Endothelial cell of umbilical vein (primary cell): ENCODE results near the gene EGR1. TPM values are rescaled to one million over a fixed set of nuclear protein-coding genes. Genes with fewer than 3 reads are reported as not detected.
A peak's percentile ranks its signal among the peaks of the same experiment; 100 is the strongest.

Source experiments
- BruUV-seq: library from RNA; stranded (reverse); fragments of 400-500 nt; replicated peaks from 2 replicates; lab custom pipeline; 2021; lab: Mats Ljungman, UMichigan
- CTCF ChIA-PET: fragments of 300-600, 350-600 bp; sonication (Branson Sonifier 250); formaldehyde crosslinking; loops from one replicate; lab custom pipeline; 2021; ENCODE audit warnings: antibody characterized with exemption, inconsistent platforms; lab: Charles Lee
- POLR2A ChIA-PET: fragments of 300-600, 350-600 bp; sonication (Branson Sonifier 250); formaldehyde crosslinking; loops from one replicate; lab custom pipeline; 2021; ENCODE audit warnings: antibody characterized with exemption, inconsistent platforms; lab: Charles Lee
- DNase-seq: peaks from one replicate; pipeline ENCODE4 v3.0.0-alpha.2; 2011; ENCODE audit warnings: low read depth, low spot score
- FAIRE-seq: peaks from 2 replicates; lab custom pipeline; 2011; peaks lifted over from hg19 to GRCh38; lab: Jason Lieb, UNC
- H2AFZ ChIP-seq: 2 replicates; pipeline ENCODE4 v1.6.0; 2012; ENCODE audit warnings: low read depth, low read length, control low read depth, inconsistent platforms
- H3K27ac ChIP-seq: 2 replicates; pipeline ENCODE4 v1.5.1; 2011; ENCODE audit warnings: low read depth, mild to moderate bottlenecking, control low read depth, low read length, moderate library complexity; ENCODE audit not compliant: insufficient read depth
- H3K27me3 ChIP-seq, 2 experiments: 2 replicates each; pipeline versions ENCODE4 v1.6.0 to v1.6.1; 2011; ENCODE audit warnings: low read length in 2 of 2, mixed read lengths in 1 of 2; ENCODE audit not compliant: control insufficient read depth in 2 of 2, insufficient read depth in 2 of 2
- H3K36me3 ChIP-seq, 2 experiments: 2 replicates in 1 of 2; 3 replicates in 1 of 2; pipeline ENCODE4 v1.5.1; 2011; ENCODE audit warnings: low read length in 2 of 2, mild to moderate bottlenecking in 1 of 2, moderate library complexity in 1 of 2; ENCODE audit not compliant: control insufficient read depth in 2 of 2, insufficient read depth in 2 of 2; ENCODE audit errors: extremely low read depth in 1 of 2
- H3K4me1 ChIP-seq: 3 replicates; pipeline ENCODE4 v1.5.1; 2011; ENCODE audit warnings: mild to moderate bottlenecking, low read length; ENCODE audit not compliant: control insufficient read depth, insufficient read depth; ENCODE audit errors: extremely low read depth
- H3K4me2 ChIP-seq: 2 replicates; pipeline ENCODE4 v1.6.1; 2011; ENCODE audit warnings: low read length, control low read depth, mixed read lengths; ENCODE audit not compliant: insufficient read depth
- H3K4me3 ChIP-seq, 3 experiments: fragments of 200-600 bp in 1 of 3; sonication (generic), shearing (Covaris generic) in 1 of 3; replicated peaks in 1 of 3; 2 replicates each; pipeline ENCODE4 v1.5.1; 2011 to 2016; ENCODE audit warnings: control low read depth in 3 of 3, low read length in 3 of 3, mild to moderate bottlenecking in 2 of 3, inconsistent platforms in 1 of 3, low read depth in 1 of 3, moderate library complexity in 1 of 3; ENCODE audit not compliant: insufficient read depth in 1 of 3
- H3K79me2 ChIP-seq: 2 replicates; pipeline ENCODE4 v1.6.0; 2012; ENCODE audit warnings: low read length, inconsistent platforms; ENCODE audit not compliant: control insufficient read depth, insufficient read depth
- H3K9ac ChIP-seq: replicated peaks from 2 replicates; pipeline ENCODE3; 2011; ENCODE audit warnings: low read length, control low read depth; ENCODE audit not compliant: insufficient read depth; ENCODE audit errors: extremely low read depth
- H3K9me1 ChIP-seq: replicated peaks from 3 replicates; pipeline ENCODE4 v1.6.0; 2011; ENCODE audit warnings: mild to moderate bottlenecking, low read length; ENCODE audit not compliant: control insufficient read depth, insufficient read depth; ENCODE audit errors: extremely low read depth
- H3K9me3 ChIP-seq: replicated peaks from 2 replicates; pipeline ENCODE4 v1.5.1; 2012; ENCODE audit warnings: low read length, inconsistent platforms; ENCODE audit not compliant: control insufficient read depth, insufficient read depth
- H4K20me1 ChIP-seq: replicated peaks from 2 replicates; pipeline ENCODE3; 2011; ENCODE audit warnings: mild to moderate bottlenecking, low read length; ENCODE audit not compliant: control insufficient read depth, insufficient read depth; ENCODE audit errors: extremely low read depth
- EZH2 ChIP-seq: IDR thresholded peaks from 2 replicates; pipeline ENCODE4 v1.6.1; 2012; ENCODE audit warnings: borderline replicate concordance, low read depth, mild to moderate bottlenecking, moderate library complexity, low read length, inconsistent platforms; ENCODE audit not compliant: severe bottlenecking
- GATA2 ChIP-seq: IDR thresholded peaks from 2 replicates; pipeline ENCODE4 v1.7.0; 2011; ENCODE audit warnings: low read depth, mild to moderate bottlenecking, moderate library complexity, mixed read lengths, low read length; ENCODE audit not compliant: insufficient read length, insufficient read depth
- POLR2A ChIP-seq: IDR thresholded peaks from 2 replicates; pipeline ENCODE4 v1.6.1; 2012; ENCODE audit warnings: low read depth, mild to moderate bottlenecking, control low read depth, low read length
- POLR2AphosphoS5 ChIP-seq: IDR thresholded peaks from 2 replicates; pipeline ENCODE4 v1.6.1; 2012; ENCODE audit warnings: low read depth, mild to moderate bottlenecking, control low read depth, low read length, moderate library complexity; ENCODE audit not compliant: insufficient read depth
- dilution Hi-C: fragments of 300-500 bp; cut with MboI; formaldehyde crosslinking; loops from one replicate; pipeline ENCODE4 v1.15.0; 2019; ENCODE audit warnings: low sequenced_read_pairs; ENCODE audit not compliant: extremely low pct_ligation_motif_present
- intact Hi-C: fragments of 100-400 bp; cut with micrococcal nuclease; formaldehyde crosslinking; loops from one replicate; pipeline ENCODE4 v1.10.0; 2022
- polyA plus RNA-seq, 4 experiments: library from polyadenylated mRNA; depleted of rRNA in 3 of 4; stranded (reverse) in 3 of 4; unstranded in 1 of 4; fragments of >200 nt; gene quantifications; 2 replicates each; pipeline versions ENCODE4 v1.2.1 to v1.2.3, GENCODE V29; 2011 to 2012; ENCODE audit warnings: missing spikeins in 1 of 4
- total RNA-seq: library from RNA; stranded (reverse); gene quantifications from 2 replicates; pipeline ENCODE4 v1.2.3, GENCODE V29; 2021
- TF ChIP-seq, protein P1 (sequence below): IDR thresholded peaks from 2 replicates; pipeline ENCODE4 v1.6.1; 2011; ENCODE audit not compliant: insufficient read depth, insufficient read length

Gene EGR1
- total and polyA plus RNA-seq, 2 donors (not counting 3 experiments of a cell fraction or from before 2014, with no cell fraction given) = 5.5 to 6.5 TPM

DNA sequence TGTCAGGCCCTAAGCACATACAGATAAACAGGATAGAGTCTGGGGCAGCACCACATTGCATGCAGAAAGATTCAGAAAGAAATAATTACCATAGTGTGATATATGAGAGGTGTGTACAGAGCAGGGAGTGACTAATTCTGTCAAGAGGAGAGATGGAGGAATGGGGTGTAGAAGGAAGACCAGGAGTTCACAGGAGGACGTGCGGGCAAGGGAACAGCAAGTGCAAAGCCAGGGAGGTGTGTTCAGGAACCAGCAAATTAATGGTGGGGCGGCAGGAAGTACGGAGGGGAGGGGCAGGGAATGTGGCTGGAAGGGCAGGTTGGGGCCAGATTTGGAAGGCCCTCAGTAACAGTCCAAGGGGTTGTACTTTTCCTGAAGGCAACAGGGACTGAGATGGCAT is 17.4 kb downstream of the EGR1 start:
- no peak for TF ChIP-seq POLR2AphosphoS5
- TF ChIP-seq GATA2 = no peak
- TF ChIP-seq, protein P1, sequence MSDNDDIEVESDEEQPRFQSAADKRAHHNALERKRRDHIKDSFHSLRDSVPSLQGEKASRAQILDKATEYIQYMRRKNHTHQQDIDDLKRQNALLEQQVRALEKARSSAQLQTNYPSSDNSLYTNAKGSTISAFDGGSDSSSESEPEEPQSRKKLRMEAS = no peak
- TF ChIP-seq EZH2 = no peak
- Histone ChIP-seq H3K36me3 (no peaks in the 10 kb centered on the region), H3K4me3 (no peak overlapping the region), H3K9me1 (no peaks in the 10 kb centered on the region), H3K9me3 (no peaks in the 10 kb centered on the region), H3K4me1 (no peaks in the 10 kb centered on the region), H4K20me1 (no peaks in the 10 kb centered on the region), H2AFZ (no peak overlapping the region), H3K79me2 (no peaks in the 10 kb centered on the region), H3K27me3 (peaks cover 2% of the 10 kb centered on the region in 2 experiments), H3K27ac (no peak overlapping the region), H3K9ac (no peak overlapping the region), H3K4me2 (no peak overlapping the region)
- POLR2A ChIA-PET = no interaction called here
- BruUV-seq = no TSS peak
- intact Hi-C loops = no loop called here
- dilution Hi-C loops = no loop called here
- CTCF ChIA-PET = no interaction called here
- FAIRE-seq (no peak), DNase-seq (peak; percentile 0)

DNA sequence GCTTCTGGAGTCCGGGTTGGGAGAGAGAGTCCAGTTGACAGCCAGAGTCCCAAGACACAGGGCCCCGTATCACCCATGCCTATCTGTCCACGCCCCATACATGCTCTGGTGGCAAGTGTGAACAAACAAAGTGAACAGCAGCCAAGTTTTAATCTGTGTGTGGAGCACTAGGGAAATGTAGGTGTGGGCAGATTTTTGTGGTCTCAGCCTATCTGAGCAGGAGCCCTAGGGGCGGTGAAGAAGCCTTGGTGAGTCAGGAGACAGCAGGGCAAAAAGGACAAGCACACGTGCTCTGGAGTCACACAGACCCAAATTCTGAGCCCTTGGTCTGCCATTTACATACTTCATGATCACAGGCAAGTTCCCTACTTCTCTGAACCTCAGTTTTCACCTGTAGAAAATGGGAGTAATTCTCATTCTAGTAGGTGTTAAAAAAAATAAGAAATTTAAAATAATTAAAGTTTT is 23.2 kb downstream of the EGR1 start:
- Histone ChIP-seq H3K9ac (no peak overlapping the region), H3K4me1 (peaks cover 9% of the 10 kb centered on the region), H3K4me2 (no peak overlapping the region), H3K36me3 (no peaks in the 10 kb centered on the region), H3K27ac (no peak overlapping the region), H3K79me2 (no peaks in the 10 kb centered on the region), H3K9me1 (no peaks in the 10 kb centered on the region), H3K4me3 (no peak overlapping the region), H3K9me3 (no peaks in the 10 kb centered on the region), H4K20me1 (no peaks in the 10 kb centered on the region), H3K27me3 (peaks cover 14 to 24% of the 10 kb centered on the region in 2 experiments), H2AFZ (no peak overlapping the region)
- intact Hi-C loops = no loop called here
- DNase-seq (peak; percentile 0), FAIRE-seq (no peak)
- ChIA-PET POLR2A (no interaction called here), CTCF (no interaction called here)
- dilution Hi-C loops = no loop called here
- BruUV-seq = no TSS peak
- TF ChIP-seq EZH2 (no peak), POLR2A (no peak)
